ENCODE measurements around the gene RELA.

DNA sequence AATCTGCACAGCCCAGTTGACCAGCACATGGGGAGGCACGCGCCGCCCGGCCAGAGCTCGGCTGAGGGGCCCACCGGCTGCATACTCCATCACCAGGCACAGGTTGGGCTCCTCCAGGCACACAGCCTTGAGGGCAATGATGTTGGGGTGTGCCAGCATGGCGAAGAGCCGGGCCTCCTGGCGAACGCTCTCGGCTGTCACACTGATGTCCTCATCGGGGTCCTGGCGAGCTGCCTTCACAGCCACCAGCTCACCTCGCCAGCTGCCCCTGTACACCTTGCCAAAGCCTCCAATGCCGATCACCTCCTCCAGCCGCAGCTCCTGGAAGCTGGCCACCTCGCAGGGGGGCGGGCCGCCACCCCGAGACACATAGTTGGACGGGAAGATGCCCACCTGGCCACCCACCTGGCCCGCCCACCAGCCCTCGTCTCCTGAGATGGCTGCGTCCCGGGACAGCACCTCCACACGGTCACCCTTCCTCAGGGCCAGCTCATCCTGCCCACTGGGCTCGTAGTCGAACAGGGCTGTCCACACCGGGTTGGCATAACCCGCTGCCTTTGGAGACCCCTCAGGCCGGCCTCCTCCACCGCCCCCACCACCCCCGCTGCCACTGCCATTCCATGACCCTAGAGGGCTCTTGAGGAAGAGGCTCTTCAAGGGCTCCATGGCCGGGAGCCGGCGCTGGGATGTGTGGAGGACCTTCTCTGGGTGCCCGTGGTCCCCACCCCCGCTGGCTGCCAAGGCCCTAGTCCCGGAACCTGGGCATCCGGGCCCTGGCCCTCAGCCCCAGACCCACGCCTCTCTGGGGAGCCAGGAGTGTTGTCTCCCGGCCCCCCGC lies 49.4 kb downstream of the RELA start:
- TF ChIP-seq CTCF (IDR thresholded peaks at IDR 0.05; ENCODE audit: extremely low read depth in 1 of 2, insufficient read depth in 1 of 2, low read depth in 1 of 2, low read length in 2 of 2) (no peak), POLR2AphosphoS5 (IDR thresholded peaks at IDR 0.05; ENCODE audit: insufficient read depth, low read depth, low read length) (no peak), MAX (IDR thresholded peaks at IDR 0.05; ENCODE audit: insufficient read depth, insufficient read length) (no peak), EZH2 (IDR thresholded peaks at IDR 0.05; ENCODE audit: borderline replicate concordance, low read depth, low read length, severe bottlenecking) (no peak)

Data from endothelial cell of umbilical vein (primary cell).